ENCODE measurements around the gene CCDC85B.

Gene CCDC85B

DNA sequence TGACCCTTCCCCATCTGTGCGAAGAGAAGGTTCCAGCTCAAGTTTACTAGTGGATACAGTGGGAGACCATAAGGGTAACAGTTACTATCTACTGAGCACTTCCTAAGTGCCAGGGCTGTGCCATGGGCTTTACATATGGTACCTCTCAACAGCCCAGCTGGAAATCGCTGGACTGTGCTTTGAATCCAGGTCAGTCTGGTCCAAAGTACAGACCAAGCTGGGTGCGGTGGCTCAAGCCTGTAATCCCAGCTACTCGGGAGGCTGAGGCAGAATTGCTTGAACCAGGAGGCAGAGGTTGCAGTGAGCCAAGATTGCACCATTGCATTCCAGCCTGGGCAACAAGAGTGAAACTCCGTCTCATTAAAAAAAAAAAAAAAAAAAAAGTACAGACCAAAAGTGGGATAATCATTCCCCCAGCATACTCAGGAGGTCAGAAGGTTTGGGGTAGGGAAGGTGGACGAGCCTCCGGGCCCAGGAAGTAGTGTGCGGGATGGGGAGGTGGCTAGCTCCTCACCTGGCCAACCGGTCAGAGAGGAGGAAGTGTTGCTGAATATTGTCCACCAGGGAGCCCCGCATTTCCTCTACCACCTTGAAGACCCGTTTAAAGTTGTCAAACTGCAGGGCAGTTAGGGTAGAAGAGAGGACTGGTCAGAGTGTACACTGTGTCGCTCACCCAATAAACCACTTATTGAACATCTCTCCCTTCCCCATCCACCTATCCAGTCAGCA, 4.5 kb upstream of the CCDC85B start:
- no peak for DNase-seq
- H3K9me3 ChIP-seq (ENCODE audit: control extremely low read depth in 1 of 5, control insufficient read depth in 4 of 5, insufficient read depth in 2 of 5, low read depth in 1 of 5, low read length in 4 of 5), result no peaks in the 10 kb centered on the region
- ChIA-PET POLR2A (interaction anchor here (0.6 to 2.0 kb wide), 3 partner anchors 14 to 232 kb away, joined by 3 to 7 read pairs (median 4); partner anchors contain the start of gene FOSL1), CTCF (interaction anchor here (1.0 to 11.9 kb wide), 27 partner anchors 8 to 259 kb away, joined by 3 to 168 read pairs (median 8); partner anchors contain the start of genes CFL1, EFEMP2, FOSL1 and KAT5)
- H3K4me1 ChIP-seq (ENCODE audit: control extremely low read depth in 1 of 4, control insufficient read depth in 4 of 4, insufficient read depth in 4 of 4, low read length in 3 of 4), result peaks cover 7 to 52% (median 43%) of the 10 kb centered on the region in 4 experiments
- H3K4me3 ChIP-seq (ENCODE audit: control insufficient read depth in 1 of 7, extremely low read depth in 1 of 7, insufficient read depth in 4 of 7, low read depth in 2 of 7, low read length in 6 of 7), result no peak overlapping the region
- no peaks in the 10 kb centered on the region for H3K27me3 ChIP-seq (replicated peaks in 2 of 5; ENCODE audit: control insufficient read depth in 4 of 5, insufficient read depth in 5 of 5, low read length in 4 of 5)
- 97% methylated on average over 9 of the region's 12 CpGs for WGBS (ENCODE audit: insufficient coverage)
- peaks cover 7 to 58% (median 44%) of the 10 kb centered on the region in 4 experiments for H3K36me3 ChIP-seq (ENCODE audit: control insufficient read depth in 4 of 4, insufficient read depth in 4 of 4, low read length in 3 of 4)
- H3K27ac ChIP-seq (ENCODE audit: insufficient read depth in 1 of 2, low read depth in 1 of 2, low read length in 2 of 2, poor library complexity in 1 of 2, severe bottlenecking in 2 of 2), result no peak overlapping the region

DNA sequence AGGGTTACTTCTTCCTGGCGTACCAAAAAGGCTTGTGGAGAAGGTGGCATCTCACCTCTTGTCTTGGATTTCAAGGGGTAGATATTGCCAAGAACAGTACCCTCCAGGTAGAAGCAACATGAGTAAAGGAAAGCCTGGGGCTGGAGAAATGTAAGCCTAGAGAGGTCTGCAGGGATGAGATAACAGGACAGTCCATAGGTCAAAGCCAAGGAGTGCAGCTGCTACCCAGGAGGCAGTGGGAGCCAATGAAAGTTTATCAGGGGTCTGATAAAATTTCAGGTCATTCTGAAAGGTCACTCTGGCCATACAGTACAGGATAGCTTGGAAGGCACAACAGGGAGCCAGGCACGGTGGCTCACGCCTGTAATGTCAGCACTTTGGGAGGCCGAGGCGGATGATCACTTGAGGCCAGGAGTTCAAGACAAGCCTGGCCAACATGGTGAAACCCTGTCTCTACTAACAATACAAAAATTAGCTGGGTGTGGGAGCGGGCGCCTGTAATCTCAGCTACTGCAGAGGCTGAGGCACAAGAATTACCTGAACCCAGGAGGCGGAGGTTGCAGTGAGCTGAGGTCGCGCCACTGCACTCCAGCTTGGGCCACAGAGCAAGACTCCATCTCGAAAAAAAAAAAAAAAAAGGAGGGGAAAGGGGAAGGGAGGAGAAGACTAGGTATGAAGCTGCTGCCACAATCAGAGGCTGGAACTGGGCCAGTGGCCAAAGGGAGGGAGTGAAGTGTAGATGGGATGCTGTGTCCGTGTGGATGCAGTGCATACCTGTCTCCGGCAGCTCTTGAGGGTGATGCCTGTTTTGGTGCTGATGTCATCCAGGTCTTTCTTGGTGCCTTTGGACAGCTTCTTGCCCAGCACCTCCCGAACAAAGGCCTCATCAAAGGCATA, 3.4 kb upstream of the CCDC85B start:
- POLR2A ChIA-PET, result interaction anchor here (1.9 to 5.4 kb wide), 2 partner anchors 28 to 30 kb away, joined by 5 to 33 read pairs; partner anchors contain the start of genes CFL1 and MUS81
- no peak for DNase-seq
- 89% methylated on average over 9 of the region's 14 CpGs for WGBS (ENCODE audit: insufficient coverage)
- Histone ChIP-seq H3K27ac (ENCODE audit: insufficient read depth in 1 of 2, low read depth in 1 of 2, low read length in 2 of 2, poor library complexity in 1 of 2, severe bottlenecking in 2 of 2) (peak overlapping the region in 1 of 2 experiments; percentile 87), H3K9me3 (ENCODE audit: control extremely low read depth in 1 of 5, control insufficient read depth in 4 of 5, insufficient read depth in 2 of 5, low read depth in 1 of 5, low read length in 4 of 5) (no peaks in the 10 kb centered on the region), H3K4me1 (ENCODE audit: control extremely low read depth in 1 of 4, control insufficient read depth in 4 of 4, insufficient read depth in 4 of 4, low read length in 3 of 4) (peaks cover 8 to 54% (median 48%) of the 10 kb centered on the region in 4 experiments), H3K36me3 (ENCODE audit: control insufficient read depth in 4 of 4, insufficient read depth in 4 of 4, low read length in 3 of 4) (peaks cover 5 to 50% (median 43%) of the 10 kb centered on the region in 4 experiments), H3K27me3 (replicated peaks in 2 of 5; ENCODE audit: control insufficient read depth in 4 of 5, insufficient read depth in 5 of 5, low read length in 4 of 5) (no peaks in the 10 kb centered on the region), H3K4me3 (ENCODE audit: control insufficient read depth in 1 of 7, extremely low read depth in 1 of 7, insufficient read depth in 4 of 7, low read depth in 2 of 7, low read length in 6 of 7) (peak overlapping the region in 6 of 7 experiments; percentile 78 to 97 (median 88))
- CTCF ChIA-PET, result interaction anchor here (0.6 to 11.9 kb wide), 15 partner anchors 7 to 260 kb away, joined by 3 to 168 read pairs (median 20); partner anchors contain the start of genes AP5B1, CFL1, CTSW and EFEMP2

DNA sequence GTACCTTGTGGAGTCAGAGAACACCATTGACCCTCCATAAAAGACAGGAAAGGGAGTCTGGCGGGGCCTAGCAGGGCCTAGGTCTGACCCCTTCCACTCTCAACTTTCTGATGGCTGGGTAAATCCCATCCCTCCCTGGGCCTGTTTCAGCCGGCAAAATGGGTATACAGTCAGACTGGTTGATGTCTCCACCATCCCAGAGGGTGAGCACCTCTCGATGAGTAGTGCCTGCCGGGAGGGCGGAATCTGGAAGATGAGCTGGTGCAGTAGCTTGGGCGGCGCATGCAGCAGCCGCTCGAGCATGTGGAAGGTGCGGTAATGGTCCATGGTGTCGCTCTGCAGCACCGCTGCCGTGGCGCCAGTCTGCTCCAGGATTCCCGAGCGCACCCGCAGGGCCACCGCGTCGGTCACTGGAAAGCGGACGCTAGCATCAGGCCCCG, 2.7 kb upstream of the CCDC85B start:
- WGBS (ENCODE audit: insufficient coverage), result 11% methylated on average over 11 of the region's 23 CpGs
- no peak for DNase-seq
- peaks cover 5 to 47% (median 41%) of the 10 kb centered on the region in 4 experiments for H3K36me3 ChIP-seq (ENCODE audit: control insufficient read depth in 4 of 4, insufficient read depth in 4 of 4, low read length in 3 of 4)
- H3K4me3 ChIP-seq (ENCODE audit: control insufficient read depth in 1 of 7, extremely low read depth in 1 of 7, insufficient read depth in 4 of 7, low read depth in 2 of 7, low read length in 6 of 7), result peak overlapping the region; percentile 55 to 97 (median 88)
- H3K9me3 ChIP-seq (ENCODE audit: control extremely low read depth in 1 of 5, control insufficient read depth in 4 of 5, insufficient read depth in 2 of 5, low read depth in 1 of 5, low read length in 4 of 5), result no peaks in the 10 kb centered on the region
- POLR2A ChIA-PET, result interaction anchor here (1.1 to 5.4 kb wide), 3 partner anchors 28 to 272 kb away, joined by 3 to 33 read pairs (median 5); partner anchors contain the start of genes CFL1, MUS81 and PCNX3
- H3K27ac ChIP-seq (ENCODE audit: insufficient read depth in 1 of 2, low read depth in 1 of 2, low read length in 2 of 2, poor library complexity in 1 of 2, severe bottlenecking in 2 of 2), result peak overlapping the region in 1 of 2 experiments; percentile 87
- CTCF ChIA-PET, result interaction anchor here (0.9 to 11.9 kb wide), 17 partner anchors 8 to 181 kb away, joined by 3 to 168 read pairs (median 19); partner anchors contain the start of genes AP5B1, C11orf68, CFL1 and CTSW
- no peaks in the 10 kb centered on the region for H3K27me3 ChIP-seq (replicated peaks in 2 of 5; ENCODE audit: control insufficient read depth in 4 of 5, insufficient read depth in 5 of 5, low read length in 4 of 5)
- peaks cover 8 to 61% (median 55%) of the 10 kb centered on the region in 4 experiments for H3K4me1 ChIP-seq (ENCODE audit: control extremely low read depth in 1 of 4, control insufficient read depth in 4 of 4, insufficient read depth in 4 of 4, low read length in 3 of 4)

DNA sequence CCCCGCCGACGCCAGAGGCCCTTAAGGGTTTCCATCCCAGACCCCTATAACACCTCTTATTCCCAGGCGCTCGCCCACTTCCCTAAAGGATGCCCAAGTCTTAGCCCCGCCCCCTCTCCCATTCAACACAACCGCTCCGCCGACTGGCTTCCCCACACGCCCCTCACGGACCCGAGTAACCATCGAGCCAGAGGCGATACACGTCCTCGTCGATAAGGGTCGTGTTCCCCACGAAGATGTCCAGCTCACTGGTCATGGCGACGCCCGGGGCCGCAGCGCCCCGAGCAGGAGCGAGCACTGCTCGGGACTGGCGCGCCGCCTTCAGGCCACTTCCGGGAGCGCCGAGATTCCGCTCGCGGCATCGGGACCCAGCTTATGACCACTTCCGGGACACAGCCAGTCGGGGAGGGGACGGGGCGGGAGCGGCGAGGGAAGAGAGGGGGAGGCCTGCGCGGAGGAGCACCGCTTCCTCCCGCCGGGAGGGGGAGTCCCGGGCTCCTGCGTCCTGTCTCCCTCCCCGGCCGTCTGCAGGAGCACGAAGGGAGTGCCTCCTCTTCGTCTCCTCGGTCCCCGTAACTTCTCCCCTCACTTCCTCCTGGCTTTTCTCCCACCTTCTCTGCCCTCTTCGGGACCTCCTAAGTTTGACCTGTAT, 2.2 kb upstream of the CCDC85B start, which contains the start of gene FIBP:
FIBP (minus strand) TSS at position 309 of the 652 bp plus-strand sequence; CDS start at position 256, 53 bp downstream.
- H3K27ac ChIP-seq (ENCODE audit: insufficient read depth in 1 of 2, low read depth in 1 of 2, low read length in 2 of 2, poor library complexity in 1 of 2, severe bottlenecking in 2 of 2), result peak within 1 kb of the TSS; percentile 40 to 87
- no peaks in the 10 kb centered on the region for H3K27me3 ChIP-seq (replicated peaks in 2 of 5; ENCODE audit: control insufficient read depth in 4 of 5, insufficient read depth in 5 of 5, low read length in 4 of 5)
- H3K4me3 ChIP-seq (ENCODE audit: control insufficient read depth in 1 of 7, extremely low read depth in 1 of 7, insufficient read depth in 4 of 7, low read depth in 2 of 7, low read length in 6 of 7), result peak within 1 kb of the TSS; percentile 55 to 97 (median 88)
- ChIA-PET CTCF (interaction anchor here (0.9 to 11.9 kb wide), 21 partner anchors 8 to 247 kb away, joined by 3 to 168 read pairs (median 7); partner anchors contain the start of genes AP5B1, C11orf68, CFL1 and CTSW), POLR2A (interaction anchor here (0.6 to 5.4 kb wide), 7 partner anchors 12 to 1692 kb away, joined by 3 to 33 read pairs (median 3); partner anchors contain the start of genes CFL1, FOSL1, KAT5 and MUS81)
- WGBS (ENCODE audit: insufficient coverage), result 0% methylated on average over 38 of the region's 57 CpGs
- no peaks in the 10 kb centered on the region for H3K9me3 ChIP-seq (ENCODE audit: control extremely low read depth in 1 of 5, control insufficient read depth in 4 of 5, insufficient read depth in 2 of 5, low read depth in 1 of 5, low read length in 4 of 5)
- DNase-seq, result peak; percentile 96 to 98 (median 97)
- peaks cover 8 to 66% (median 60%) of the 10 kb centered on the region in 4 experiments for H3K4me1 ChIP-seq (ENCODE audit: control extremely low read depth in 1 of 4, control insufficient read depth in 4 of 4, insufficient read depth in 4 of 4, low read length in 3 of 4)
- peaks cover 5 to 45% (median 38%) of the 10 kb centered on the region in 4 experiments for H3K36me3 ChIP-seq (ENCODE audit: control insufficient read depth in 4 of 4, insufficient read depth in 4 of 4, low read length in 3 of 4)

DNA sequence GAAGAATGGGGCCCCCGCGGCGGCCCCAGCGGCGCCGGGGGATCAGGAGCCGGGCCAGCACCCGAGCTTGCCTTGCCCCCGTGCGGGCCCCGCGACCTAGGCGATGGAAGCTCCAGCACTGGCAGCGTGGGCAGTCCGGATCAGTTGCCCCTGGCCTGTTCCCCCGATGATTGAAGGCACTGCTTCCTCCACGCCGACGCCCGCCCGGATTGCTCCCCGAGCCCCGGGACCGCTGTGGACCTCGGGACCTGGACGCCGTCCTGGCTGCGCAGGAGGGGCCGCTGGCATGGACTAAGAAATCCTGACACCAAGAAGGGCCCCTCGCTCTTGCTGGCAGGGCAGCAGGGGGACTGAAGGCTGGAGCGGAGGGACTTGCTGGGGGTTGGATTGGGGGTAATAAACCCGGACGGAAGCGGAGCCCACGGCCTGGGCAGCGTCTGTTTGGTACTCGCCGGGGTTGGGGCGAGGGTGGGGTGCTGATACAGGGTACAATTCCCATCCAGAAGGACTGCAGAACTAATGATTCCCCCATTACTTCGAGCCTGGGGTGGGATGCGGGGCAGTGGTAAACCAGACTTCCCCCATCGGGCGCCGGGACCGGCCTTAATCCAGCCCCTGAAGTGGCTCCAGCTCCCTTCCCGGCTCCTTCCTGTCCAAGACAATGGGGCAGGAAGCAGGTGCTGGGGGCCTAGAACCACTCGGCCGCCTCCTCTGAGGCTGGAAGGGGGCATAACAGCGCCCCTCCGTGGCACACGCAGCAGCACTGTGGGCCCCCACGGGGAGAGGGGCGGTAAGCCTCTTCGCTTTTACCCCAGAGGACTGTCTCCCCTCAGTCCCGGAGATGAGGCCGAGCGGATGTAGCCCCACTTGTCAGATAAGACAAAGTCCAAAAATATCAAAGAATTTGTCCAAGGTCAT, 1.0 kb downstream of the CCDC85B start:
- Histone ChIP-seq H3K4me3 (ENCODE audit: control insufficient read depth in 1 of 7, extremely low read depth in 1 of 7, insufficient read depth in 4 of 7, low read depth in 2 of 7, low read length in 6 of 7) (peak overlapping the region; percentile 59 to 97 (median 76)), H3K27me3 (replicated peaks in 2 of 5; ENCODE audit: control insufficient read depth in 4 of 5, insufficient read depth in 5 of 5, low read length in 4 of 5) (no peaks in the 10 kb centered on the region), H3K9me3 (ENCODE audit: control extremely low read depth in 1 of 5, control insufficient read depth in 4 of 5, insufficient read depth in 2 of 5, low read depth in 1 of 5, low read length in 4 of 5) (no peaks in the 10 kb centered on the region), H3K4me1 (ENCODE audit: control extremely low read depth in 1 of 4, control insufficient read depth in 4 of 4, insufficient read depth in 4 of 4, low read length in 3 of 4) (peaks cover 11 to 78% (median 70%) of the 10 kb centered on the region in 4 experiments), H3K27ac (ENCODE audit: insufficient read depth in 1 of 2, low read depth in 1 of 2, low read length in 2 of 2, poor library complexity in 1 of 2, severe bottlenecking in 2 of 2) (peak overlapping the region; percentile 46 to 68), H3K36me3 (ENCODE audit: control insufficient read depth in 4 of 4, insufficient read depth in 4 of 4, low read length in 3 of 4) (peaks cover 0 to 16% (median 12%) of the 10 kb centered on the region in 4 experiments)
- peak in 2 of 3 donors; percentile 47 to 56 for DNase-seq
- under 1% methylated on average over 49 of the region's 57 CpGs for WGBS (ENCODE audit: insufficient coverage)
- ChIA-PET CTCF (interaction anchor here (0.6 to 11.9 kb wide), 23 partner anchors 11 to 244 kb away, joined by 3 to 168 read pairs (median 7); partner anchors contain the start of genes AP5B1, C11orf68, CFL1 and CTSW), POLR2A (interaction anchor here (0.6 to 5.4 kb wide), 16 partner anchors 9 to 277 kb away, joined by 3 to 33 read pairs (median 4); partner anchors contain the start of genes BANF1, CFL1, CST6 and CTSW)
